Stimulated activated CD4-positive, alpha-beta T cell treated with anti-CD3 and anti-CD28 coated beads, Interleukin-4, amount 100 ng/mL, for 24 hours (primary cell): Measurements from ENCODE around the gene WASL.
"Not testable (repeated sequence)": the region's sequence is repeated elsewhere in the genome, so short reads cannot be mapped to it uniquely, and the experiment has no call there.

Source experiments
- DNase-seq: peaks from one replicate; pipeline ENCODE4 v3.0.0-alpha.2; 2020

Gene WASL

GRCh38 chr7:123656544-123657303, 92.1 kb downstream of the WASL start:
- no peak for DNase-seq

GRCh38 chr7:123655614-123656013, 93.2 kb downstream of the WASL start, which contains the start of gene LMOD2:
Gene LMOD2, plus strand, starts transcription at chr7:123655866. Its CDS starts 98 bp downstream, at chr7:123655964.
- DNase-seq: no peak

- no peak for DNase-seq
These were observed 95.6 kb downstream of the WASL start for GRCh38 chr7:123653162-123653561.

- no peak for DNase-seq
These were observed 96.4 kb downstream of the WASL start for GRCh38 chr7:123652406-123652805.

- no peak for DNase-seq
These were observed 98.2 kb downstream of the WASL start for GRCh38 chr7:123650595-123650994.

- DNase-seq: no peak
These were observed 98.8 kb downstream of the WASL start for GRCh38 chr7:123649964-123650363.

GRCh38 chr7:123647106-123647730, 101.6 kb downstream of the WASL start:
- no peak for DNase-seq

- DNase-seq: no peak
These were observed 103.3 kb downstream of the WASL start for GRCh38 chr7:123645516-123645915.

GRCh38 chr7:123643495-123644441, 105.0 kb downstream of the WASL start:
- DNase-seq: no peak

- DNase-seq: no peak
These were observed 106.9 kb downstream of the WASL start for GRCh38 chr7:123641901-123642300.

GRCh38 chr7:123640583-123640982, 108.2 kb downstream of the WASL start:
- no peak for DNase-seq

- DNase-seq: no peak
These were observed 109.2 kb downstream of the WASL start for GRCh38 chr7:123639631-123640030.

- DNase-seq: no peak
These were observed 110.9 kb downstream of the WASL start for GRCh38 chr7:123637878-123638277.

- DNase-seq: no peak
These were observed 111.6 kb downstream of the WASL start for GRCh38 chr7:123637203-123637602.

GRCh38 chr7:123635551-123636359, 113.0 kb downstream of the WASL start:
- no peak for DNase-seq

- not testable (repeated sequence) for DNase-seq
These were observed 114.7 kb downstream of the WASL start for GRCh38 chr7:123634011-123634573.

GRCh38 chr7:123633553-123633952, 115.2 kb downstream of the WASL start:
- DNase-seq: no peak

GRCh38 chr7:123632808-123633207, 116.0 kb downstream of the WASL start:
- DNase-seq: no peak
